Measurements from ENCODE around the gene EFHC1.

DNA sequence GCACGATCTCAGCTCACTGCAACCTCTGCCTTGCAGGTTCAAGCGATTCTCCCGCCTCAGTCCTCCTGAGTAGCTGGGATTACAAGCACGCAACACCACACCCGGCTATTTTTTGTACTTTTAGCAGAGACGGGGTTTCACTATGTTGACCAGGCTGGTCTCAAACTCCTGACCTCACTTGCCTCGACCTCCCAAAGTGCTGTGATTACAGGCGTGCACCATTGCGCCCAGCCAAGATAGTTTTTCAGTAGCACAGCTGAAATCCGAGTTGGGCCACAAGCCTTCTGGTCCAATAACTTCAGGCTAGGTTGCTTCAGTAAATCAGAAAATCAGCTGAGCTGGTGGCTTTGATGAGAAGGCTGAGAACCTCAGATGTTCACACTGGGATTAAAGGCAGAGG lies 91.0 kb downstream of the EFHC1 start:
- TF ChIP-seq POLR2A (IDR thresholded peaks at IDR 0.05; ENCODE audit: extremely low read depth, insufficient read length): no peak
- TF ChIP-seq, protein P1, sequence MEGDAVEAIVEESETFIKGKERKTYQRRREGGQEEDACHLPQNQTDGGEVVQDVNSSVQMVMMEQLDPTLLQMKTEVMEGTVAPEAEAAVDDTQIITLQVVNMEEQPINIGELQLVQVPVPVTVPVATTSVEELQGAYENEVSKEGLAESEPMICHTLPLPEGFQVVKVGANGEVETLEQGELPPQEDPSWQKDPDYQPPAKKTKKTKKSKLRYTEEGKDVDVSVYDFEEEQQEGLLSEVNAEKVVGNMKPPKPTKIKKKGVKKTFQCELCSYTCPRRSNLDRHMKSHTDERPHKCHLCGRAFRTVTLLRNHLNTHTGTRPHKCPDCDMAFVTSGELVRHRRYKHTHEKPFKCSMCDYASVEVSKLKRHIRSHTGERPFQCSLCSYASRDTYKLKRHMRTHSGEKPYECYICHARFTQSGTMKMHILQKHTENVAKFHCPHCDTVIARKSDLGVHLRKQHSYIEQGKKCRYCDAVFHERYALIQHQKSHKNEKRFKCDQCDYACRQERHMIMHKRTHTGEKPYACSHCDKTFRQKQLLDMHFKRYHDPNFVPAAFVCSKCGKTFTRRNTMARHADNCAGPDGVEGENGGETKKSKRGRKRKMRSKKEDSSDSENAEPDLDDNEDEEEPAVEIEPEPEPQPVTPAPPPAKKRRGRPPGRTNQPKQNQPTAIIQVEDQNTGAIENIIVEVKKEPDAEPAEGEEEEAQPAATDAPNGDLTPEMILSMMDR (IDR thresholded peaks at IDR 0.05; ENCODE audit: low read depth, low read length): no peak
- no peak for TF ChIP-seq MYC (IDR thresholded peaks at IDR 0.05; ENCODE audit: low read depth, low read length)

Measured in NB4 (cell line).